Adrenal gland (tissue), 5 donors: Measurements from ENCODE around the gene ZMYND10.

Experiments used
- POLR2A ChIP-seq, 2 donors: fragments of 450-650 bp; IDR thresholded peaks; one replicate each; pipeline ENCODE4 v1.6.1; 2017; ENCODE audit warnings: antibody characterized with exemption in 2 of 2, mild to moderate bottlenecking in 2 of 2, moderate library complexity in 1 of 2
- TF ChIP-seq, protein P1 (sequence below), 6 experiments: fragments of 450-650 bp in 4 of 6; fragments of 200-600 bp in 2 of 6; sonication (generic) in 1 of 6; IDR thresholded peaks; 1 replicate in 5 of 6; 2 replicates in 1 of 6; pipeline versions ENCODE4 v1.5.1 to v1.8.0; 2016 to 2021; ENCODE audit warnings: antibody characterized with exemption in 6 of 6, mild to moderate bottlenecking in 2 of 6, moderate library complexity in 1 of 6
- donor health status: DM: no; HTN: no; CAD: no.

DNA sequence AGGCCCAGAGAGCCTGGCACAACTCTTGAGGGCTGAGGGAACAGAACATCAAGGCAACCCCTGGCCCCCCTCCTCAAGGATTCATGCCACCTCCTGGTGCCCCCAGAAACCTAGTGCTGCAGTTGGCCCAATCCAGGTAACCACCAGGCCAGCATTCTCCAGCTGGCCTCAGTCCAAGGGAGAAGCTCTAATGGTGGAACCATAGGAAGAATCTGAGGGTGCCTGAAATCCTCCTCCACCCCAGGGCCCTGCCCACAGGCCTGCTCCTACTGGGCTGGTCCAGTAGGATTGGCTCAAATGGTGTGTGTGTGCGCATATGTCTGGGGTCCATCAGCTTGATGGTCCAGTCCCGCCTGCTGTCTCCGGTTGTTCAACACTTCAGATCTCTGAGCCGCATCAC, 30.7 kb downstream of the ZMYND10 start:
- TF ChIP-seq, protein P1, sequence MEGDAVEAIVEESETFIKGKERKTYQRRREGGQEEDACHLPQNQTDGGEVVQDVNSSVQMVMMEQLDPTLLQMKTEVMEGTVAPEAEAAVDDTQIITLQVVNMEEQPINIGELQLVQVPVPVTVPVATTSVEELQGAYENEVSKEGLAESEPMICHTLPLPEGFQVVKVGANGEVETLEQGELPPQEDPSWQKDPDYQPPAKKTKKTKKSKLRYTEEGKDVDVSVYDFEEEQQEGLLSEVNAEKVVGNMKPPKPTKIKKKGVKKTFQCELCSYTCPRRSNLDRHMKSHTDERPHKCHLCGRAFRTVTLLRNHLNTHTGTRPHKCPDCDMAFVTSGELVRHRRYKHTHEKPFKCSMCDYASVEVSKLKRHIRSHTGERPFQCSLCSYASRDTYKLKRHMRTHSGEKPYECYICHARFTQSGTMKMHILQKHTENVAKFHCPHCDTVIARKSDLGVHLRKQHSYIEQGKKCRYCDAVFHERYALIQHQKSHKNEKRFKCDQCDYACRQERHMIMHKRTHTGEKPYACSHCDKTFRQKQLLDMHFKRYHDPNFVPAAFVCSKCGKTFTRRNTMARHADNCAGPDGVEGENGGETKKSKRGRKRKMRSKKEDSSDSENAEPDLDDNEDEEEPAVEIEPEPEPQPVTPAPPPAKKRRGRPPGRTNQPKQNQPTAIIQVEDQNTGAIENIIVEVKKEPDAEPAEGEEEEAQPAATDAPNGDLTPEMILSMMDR (IDR thresholded peaks at IDR 0.05) = no peak
- no peak for TF ChIP-seq POLR2A (IDR thresholded peaks at IDR 0.05)
